GM19099 (cell line): ENCODE results near the gene NCR2.

Experiments used
- POLR2A ChIP-seq: IDR thresholded peaks from 3 replicates; pipeline ENCODE4 v1.6.1; 2011; ENCODE audit warnings: low read depth; ENCODE audit not compliant: insufficient read length; ENCODE audit errors: extremely low read depth

NCR2 gene

GRCh38 chr6:41367061-41367460, 31.7 kb downstream of the NCR2 start:
- TF ChIP-seq POLR2A = no peak

- no peak for TF ChIP-seq POLR2A
Observed at GRCh38 chr6:41367700-41368099, 32.3 kb downstream of the NCR2 start.

- no peak for TF ChIP-seq POLR2A
Observed at GRCh38 chr6:41370488-41371111, 35.2 kb downstream of the NCR2 start.

GRCh38 chr6:41371461-41371991, 36.1 kb downstream of the NCR2 start:
- no peak for TF ChIP-seq POLR2A

- no peak for TF ChIP-seq POLR2A
Observed at GRCh38 chr6:41371992-41372831, 36.8 kb downstream of the NCR2 start.

- TF ChIP-seq POLR2A = no peak
Observed at GRCh38 chr6:41372832-41373626, 37.6 kb downstream of the NCR2 start.

GRCh38 chr6:41373627-41373918, 38.2 kb downstream of the NCR2 start:
- TF ChIP-seq POLR2A = no peak

GRCh38 chr6:41373919-41374617, 38.7 kb downstream of the NCR2 start:
- no peak for TF ChIP-seq POLR2A

GRCh38 chr6:41374618-41375590, 39.5 kb downstream of the NCR2 start:
- no peak for TF ChIP-seq POLR2A

GRCh38 chr6:41375598-41376151, 40.3 kb downstream of the NCR2 start:
- no peak for TF ChIP-seq POLR2A

- no peak for TF ChIP-seq POLR2A
Observed at GRCh38 chr6:41376176-41376575, 40.8 kb downstream of the NCR2 start.

GRCh38 chr6:41377071-41377470, 41.7 kb downstream of the NCR2 start:
- no peak for TF ChIP-seq POLR2A

- no peak for TF ChIP-seq POLR2A
Observed at GRCh38 chr6:41379306-41379705, 43.9 kb downstream of the NCR2 start.
